NCI-H187 treated with DMSO at 0.1 percent for 48 hours (cell line): ENCODE measurements around the gene MDM4.

Source experiments
- DNase-seq: peaks from one replicate; lab custom pipeline; 2025; lab: John Stamatoyannopoulos, UW

The MDM4 gene

GRCh38 chr1:204578867-204579664, 62.9 kb downstream of the MDM4 start:
- no peak for DNase-seq

- DNase-seq = no peak
Measured at GRCh38 chr1:204579681-204580080, 63.5 kb downstream of the MDM4 start.

- DNase-seq = no peak
Measured at GRCh38 chr1:204580862-204581261, 64.7 kb downstream of the MDM4 start.

GRCh38 chr1:204581759-204582158, 65.6 kb downstream of the MDM4 start:
- no peak for DNase-seq

GRCh38 chr1:204583909-204584632, 67.9 kb downstream of the MDM4 start:
- DNase-seq = no peak

GRCh38 chr1:204584699-204585372, 68.6 kb downstream of the MDM4 start:
- no peak for DNase-seq

GRCh38 chr1:204587621-204588020, 71.4 kb downstream of the MDM4 start:
- DNase-seq = no peak

GRCh38 chr1:204588826-204589225, 72.6 kb downstream of the MDM4 start:
- no peak for DNase-seq

- DNase-seq = no peak
Measured at GRCh38 chr1:204589409-204590038, 73.3 kb downstream of the MDM4 start.

- DNase-seq = no peak
Measured at GRCh38 chr1:204591473-204592090, 75.4 kb downstream of the MDM4 start.

- DNase-seq = no peak
Measured at GRCh38 chr1:204592246-204592948, 76.2 kb downstream of the MDM4 start.

- no peak for DNase-seq
Measured at GRCh38 chr1:204598319-204598969, 82.2 kb downstream of the MDM4 start.

GRCh38 chr1:204599098-204599497, 82.9 kb downstream of the MDM4 start:
- no peak for DNase-seq

GRCh38 chr1:204599596-204599995, 83.4 kb downstream of the MDM4 start:
- DNase-seq = no peak

- DNase-seq = no peak
Measured at GRCh38 chr1:204600203-204600602, 84.0 kb downstream of the MDM4 start.

GRCh38 chr1:204600968-204601367, 84.8 kb downstream of the MDM4 start:
- DNase-seq = no peak

- no peak for DNase-seq
Measured at GRCh38 chr1:204602111-204602579, 85.9 kb downstream of the MDM4 start.

- DNase-seq = no peak
Measured at GRCh38 chr1:204602871-204603542, 86.8 kb downstream of the MDM4 start.

GRCh38 chr1:204605791-204606190, 89.6 kb downstream of the MDM4 start:
- no peak for DNase-seq
